H1 (cell line): ENCODE measurements around the gene ARHGEF2. TPM values are rescaled to one million over a fixed set of nuclear protein-coding genes. Genes with fewer than 3 reads are reported as not detected.

Experiments used
- CTCF ChIA-PET: fragments of 300-600 bp; sonication (Branson Sonifier 250); formaldehyde crosslinking; loops from one replicate; lab custom pipeline; 2021; ENCODE audit not compliant: partially characterized antibody; lab: Charles Lee
- POLR2A ChIA-PET: fragments of 300-600 bp; sonication (Branson Sonifier 250); formaldehyde crosslinking; loops from one replicate; lab custom pipeline; 2021; ENCODE audit warnings: inconsistent platforms; ENCODE audit not compliant: partially characterized antibody; lab: Charles Lee
- DNase-seq, 2 experiments: peaks; one replicate each; pipeline versions ENCODE4 v3.0.0 to v3.0.0-alpha.2; 2010 to 2022; ENCODE audit warnings: low spot score in 2 of 2, low read depth in 1 of 2, mixed read lengths in 1 of 2
- FAIRE-seq: peaks from 2 replicates; lab custom pipeline; 2011; peaks lifted over from hg19 to GRCh38; lab: Jason Lieb, UNC
- H2AFZ ChIP-seq: 2 replicates; pipeline ENCODE4 v1.8.1; 2012; ENCODE audit warnings: low read length, inconsistent platforms
- H2AK5ac ChIP-seq: 2 replicates; pipeline ENCODE4 v1.6.1; 2013; ENCODE audit warnings: low read depth, low read length
- H2BK120ac ChIP-seq: replicated peaks from 2 replicates; pipeline ENCODE3; 2013; ENCODE audit warnings: low read depth, low read length, inconsistent platforms
- H2BK12ac ChIP-seq: 2 replicates; pipeline ENCODE4 v1.6.1; 2013; ENCODE audit warnings: low read depth, low read length
- H2BK15ac ChIP-seq: 2 replicates; pipeline ENCODE4 v1.6.1; 2013; ENCODE audit warnings: low read length
- H2BK20ac ChIP-seq: 2 replicates; pipeline ENCODE4 v1.6.1; 2013; ENCODE audit warnings: low read length
- H2BK5ac ChIP-seq: 2 replicates; pipeline ENCODE4 v1.6.1; 2013; ENCODE audit warnings: low read depth, low read length
- H3K14ac ChIP-seq: 2 replicates; pipeline ENCODE4 v1.6.1; 2013; ENCODE audit warnings: inconsistent platforms; ENCODE audit not compliant: insufficient read length
- H3K18ac ChIP-seq: 2 replicates; pipeline ENCODE4 v1.6.1; 2013; ENCODE audit warnings: low read length; ENCODE audit errors: extremely low read depth
- H3K23ac ChIP-seq: 2 replicates; pipeline ENCODE4 v1.6.1; 2013; ENCODE audit warnings: inconsistent platforms; ENCODE audit not compliant: insufficient read length
- H3K23me2 ChIP-seq: 2 replicates; pipeline ENCODE4 v1.6.1; 2013; ENCODE audit warnings: low read depth, low read length
- H3K27ac ChIP-seq: 2 replicates; pipeline ENCODE4 v1.6.1; 2011; ENCODE audit warnings: low read depth, low read length, inconsistent platforms
- H3K27me3 ChIP-seq, 4 experiments: replicated peaks in 1 of 4; 1 replicate in 1 of 4; 2 replicates in 3 of 4; pipeline versions ENCODE4 v1.6.1 to v1.8.1; 2011 to 2013; ENCODE audit warnings: low read length in 3 of 4, mild to moderate bottlenecking in 3 of 4, inconsistent platforms in 2 of 4, mixed read lengths in 2 of 4, moderate library complexity in 1 of 4; ENCODE audit not compliant: control insufficient read depth in 3 of 4, insufficient read depth in 3 of 4; ENCODE audit errors: extremely low read depth in 1 of 4
- H3K36me3 ChIP-seq, 4 experiments: 2 replicates each; pipeline versions ENCODE4 v1.6.1 to v1.8.1; 2011 to 2013; ENCODE audit warnings: mild to moderate bottlenecking in 4 of 4, low read length in 3 of 4, moderate library complexity in 2 of 4, control low read depth in 1 of 4, inconsistent platforms in 1 of 4; ENCODE audit not compliant: insufficient read depth in 4 of 4, control insufficient read depth in 2 of 4
- H3K4ac ChIP-seq: replicated peaks from 2 replicates; pipeline ENCODE3; 2013; ENCODE audit warnings: low read length, low read depth, mixed read lengths, inconsistent platforms; ENCODE audit not compliant: insufficient read length
- H3K4me1 ChIP-seq, 4 experiments: replicated peaks in 1 of 4; 1 replicate in 1 of 4; 2 replicates in 3 of 4; pipeline versions ENCODE4 v1.6.1 to v1.8.1; 2011 to 2013; ENCODE audit warnings: low read length in 3 of 4, inconsistent platforms in 2 of 4, mixed read lengths in 1 of 4; ENCODE audit not compliant: insufficient read depth in 4 of 4, control insufficient read depth in 3 of 4
- H3K4me2 ChIP-seq, 2 experiments: 2 replicates each; pipeline versions ENCODE4 v1.6.1 to v1.8.1; 2011 to 2013; ENCODE audit warnings: low read depth in 2 of 2, low read length in 2 of 2, control low read depth in 1 of 2, inconsistent platforms in 1 of 2, mild to moderate bottlenecking in 1 of 2; ENCODE audit not compliant: insufficient read depth in 1 of 2
- H3K4me3 ChIP-seq, 4 experiments: fragments of 200-600, 300-600 bp in 1 of 4; sonication (generic), shearing (Covaris generic), sonication (Bioruptor Twin) in 1 of 4; 2 replicates each; pipeline versions ENCODE4 v1.5.1 to v1.8.1; 2011 to 2016; ENCODE audit warnings: low read length in 4 of 4, low read depth in 3 of 4, control low read depth in 2 of 4, inconsistent platforms in 2 of 4, mild to moderate bottlenecking in 2 of 4, mixed read lengths in 1 of 4, moderate library complexity in 1 of 4; ENCODE audit not compliant: insufficient read depth in 2 of 4; ENCODE audit errors: extremely low read depth in 1 of 4
- H3K56ac ChIP-seq: replicated peaks from 2 replicates; pipeline ENCODE3; 2013; ENCODE audit warnings: low read depth, mild to moderate bottlenecking, mixed read lengths, low read length, inconsistent platforms; ENCODE audit not compliant: insufficient read length
- H3K79me1 ChIP-seq: 2 replicates; pipeline ENCODE4 v1.6.1; 2013; ENCODE audit warnings: low read depth, low read length, control low read depth
- H3K79me2 ChIP-seq, 2 experiments: 2 replicates each; pipeline versions ENCODE4 v1.6.1 to v1.8.1; 2012 to 2013; ENCODE audit warnings: low read length in 2 of 2, mild to moderate bottlenecking in 2 of 2, inconsistent platforms in 1 of 2; ENCODE audit not compliant: insufficient read depth in 2 of 2, control insufficient read depth in 1 of 2
- H3K9ac ChIP-seq, 4 experiments: replicated peaks in 1 of 4; 1 replicate in 1 of 4; 2 replicates in 3 of 4; pipeline versions ENCODE4 v1.6.1 to v1.8.1; 2011 to 2013; ENCODE audit warnings: low read depth in 3 of 4, low read length in 3 of 4, control low read depth in 2 of 4, mild to moderate bottlenecking in 2 of 4, moderate library complexity in 2 of 4, inconsistent platforms in 1 of 4; ENCODE audit errors: extremely low read depth in 1 of 4
- H3K9me3 ChIP-seq, 2 experiments: 2 replicates each; pipeline versions ENCODE4 v1.6.1 to v1.8.1; 2012 to 2013; ENCODE audit warnings: mild to moderate bottlenecking in 2 of 2, moderate library complexity in 2 of 2, control low read depth in 1 of 2, inconsistent platforms in 1 of 2, low read depth in 1 of 2, low read length in 1 of 2, mixed read lengths in 1 of 2; ENCODE audit not compliant: insufficient read depth in 2 of 2
- H4K20me1 ChIP-seq, 2 experiments: replicated peaks in 1 of 2; 2 replicates each; pipeline versions ENCODE3 to v1.8.1; 2011 to 2013; ENCODE audit warnings: inconsistent platforms in 2 of 2, low read length in 2 of 2, mild to moderate bottlenecking in 1 of 2; ENCODE audit not compliant: insufficient read depth in 2 of 2, control insufficient read depth in 1 of 2
- H4K5ac ChIP-seq: 2 replicates; pipeline ENCODE4 v1.6.1; 2013; ENCODE audit warnings: low read length, low read depth, mixed read lengths, inconsistent platforms; ENCODE audit not compliant: insufficient read length
- H4K8ac ChIP-seq: 2 replicates; pipeline ENCODE4 v1.8.0; 2013; ENCODE audit warnings: mild to moderate bottlenecking, moderate library complexity, low read length, inconsistent platforms; ENCODE audit not compliant: insufficient read depth; ENCODE audit errors: extremely low read depth
- H4K91ac ChIP-seq: replicated peaks from 2 replicates; pipeline ENCODE3; 2013; ENCODE audit warnings: low read length, mixed read lengths, inconsistent platforms; ENCODE audit not compliant: insufficient read length
- BACH1 ChIP-seq: IDR thresholded peaks from 2 replicates; pipeline ENCODE4 v1.6.1; 2012; ENCODE audit warnings: low read length, improper control_type of control experiment
- JUN ChIP-seq: IDR thresholded peaks from 2 replicates; pipeline ENCODE4 v1.6.1; 2011; ENCODE audit warnings: low read depth, mild to moderate bottlenecking, improper control_type of control experiment, low read length
- KDM4A ChIP-seq: IDR thresholded peaks from one replicate; pipeline ENCODE4 v1.7.1; 2012; ENCODE audit warnings: low read depth, mild to moderate bottlenecking, moderate library complexity, low read length, inconsistent platforms; ENCODE audit not compliant: severe bottlenecking
- RBBP5 ChIP-seq: IDR thresholded peaks from 2 replicates; pipeline ENCODE4 v1.7.1; 2012; ENCODE audit warnings: low read depth, mild to moderate bottlenecking, inconsistent platforms, low read length, moderate library complexity, borderline replicate concordance
- TBP ChIP-seq: IDR thresholded peaks from 2 replicates; pipeline ENCODE4 v1.6.1; 2011; ENCODE audit warnings: low read depth, low read length, improper control_type of control experiment
- WGBS, 2 experiments: shearing (Covaris generic) in 1 of 2; methylation state at CpG; one replicate each; pipeline versions ENCODE4 v1.1.6 to v1.1.7; 2013 to 2015; ENCODE audit warnings: low lambda C conversion rate in 2 of 2, mixed read lengths in 2 of 2, inconsistent platforms in 1 of 2, low coverage in 1 of 2, missing lambda C conversion rate in 1 of 2; ENCODE audit not compliant: insufficient replicate concordance in 2 of 2, insufficient coverage in 1 of 2, insufficient read length in 1 of 2; ENCODE audit errors: extremely low coverage in 1 of 2, missing lambda C conversion rate in 1 of 2; 5-methylcytosine and 5-hydroxymethylcytosine counted together
- polyA plus RNA-seq, 7 experiments: library from polyadenylated mRNA; depleted of rRNA in 3 of 7; stranded (reverse) in 5 of 7; unstranded in 2 of 7; fragments of >200 nt in 5 of 7; fragments of 200-250 nt in 2 of 7; gene quantifications; 1 replicate in 5 of 7; 2 replicates in 1 of 7; 4 replicates in 1 of 7; pipeline versions ENCODE4 v1.2.1 to v1.2.3, GENCODE V29; 2011 to 2013; ENCODE audit warnings: missing spikeins in 2 of 7, mixed read lengths in 2 of 7
- total RNA-seq: library from RNA; stranded (reverse); fragmentation: NEBNext Ultra II Directional; extraction: Animal tissue kit (Norgen Biotek cat#: 25700); gene quantifications from 2 replicates; pipeline ENCODE4 v1.2.1, GENCODE V29; 2021

The ARHGEF2 gene
- total and polyA plus RNA-seq, 2 of the 8 experiments (the other 6 are each of a cell fraction or from before 2014, with no cell fraction given) = 42.7 to 80.5 TPM

GRCh38 chr1:155962599-155963211, 15.6 kb downstream of the ARHGEF2 start:
- DNase-seq = no peak
- Histone ChIP-seq H3K4me2 (no peak overlapping the region), H3K4me3 (no peak overlapping the region), H2BK15ac (no peak overlapping the region), H3K79me1 (peaks cover 3% of the 10 kb centered on the region), H4K5ac (no peak overlapping the region), H3K4ac (no peak overlapping the region), H4K8ac (peak overlapping the region; percentile 80; the same call in 1 of the 2 replicates), H3K23me2 (no peaks in the 10 kb centered on the region), H4K20me1 (peaks cover 4 to 20% of the 10 kb centered on the region in 2 experiments), H3K79me2 (peaks cover 0 to 5% of the 10 kb centered on the region in 2 experiments; a peak in 1 of 4 replicates), H3K4me1 (peaks cover 0 to 11% (median 3%) of the 10 kb centered on the region in 4 experiments; a peak in 5 of 7 replicates), H3K56ac (no peak overlapping the region), H2BK12ac (no peak overlapping the region), H2BK20ac (no peak overlapping the region), H2AFZ (no peak overlapping the region), H2BK120ac (no peak overlapping the region), H2AK5ac (no peak overlapping the region), H3K27ac (no peak overlapping the region), H3K23ac (no peak overlapping the region), H3K36me3 (peaks cover 45 to 86% (median 73%) of the 10 kb centered on the region in 4 experiments), H4K91ac (no peak overlapping the region), H2BK5ac (no peak overlapping the region; the same call in 1 of the 2 replicates), H3K9me3 (no peaks in the 10 kb centered on the region), H3K27me3 (no peaks in the 10 kb centered on the region), H3K18ac (no peak overlapping the region), H3K14ac (no peak overlapping the region), H3K9ac (no peak overlapping the region)
- ChIA-PET CTCF (interaction anchor here (0.6 to 5.1 kb wide), 9 partner anchors 14 to 167 kb away, joined by 3 to 31 read pairs (median 5); partner anchors contain the start of gene ARHGEF2), POLR2A (interaction anchor here (0.5 to 1.8 kb wide), 7 partner anchors 14 to 292 kb away, joined by 3 to 7 read pairs (median 4); no protein-coding TSS in a partner anchor)
- 95% methylated on average over 18 of the region's 18 CpGs; no CpG with 5 or more reads in 1 of the 2 experiments for WGBS, 2 experiments
- FAIRE-seq = no peak
- TF ChIP-seq BACH1 (no peak), KDM4A (no peak), RBBP5 (no peak), TBP (no peak), JUN (no peak)
